Activated effector memory CD4-positive, alpha-beta T cell treated with Interleukin-2 at 50 U/mL for 16 hours (primary cell): ENCODE data around the gene DEFB121.

ENCODE experiments used
- DNase-seq: peaks from one replicate; pipeline ENCODE4 v3.0.0-alpha.2; 2020

The DEFB121 gene

DNA sequence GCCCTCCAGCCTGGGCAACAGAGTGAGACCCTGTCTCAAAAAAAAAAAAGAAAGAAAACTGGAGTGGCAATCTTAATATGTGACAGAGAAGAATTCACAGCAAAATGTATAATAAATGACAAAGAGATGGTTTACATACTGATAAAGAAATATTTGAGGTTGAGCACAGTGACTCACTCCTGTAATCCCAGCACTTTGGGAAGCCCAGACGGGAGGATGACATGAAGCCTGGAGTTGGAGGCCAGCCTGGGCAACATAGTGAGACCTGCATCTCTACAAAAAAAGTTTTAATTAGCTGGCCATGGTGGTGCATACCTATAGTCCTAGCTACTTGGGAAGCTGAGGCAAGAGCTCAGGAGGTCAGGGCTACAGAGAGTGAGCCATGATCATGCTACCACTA is 50.0 kb downstream of the DEFB121 start:
- no peak for DNase-seq
